GM18520 (cell line): ENCODE data around the gene DHRS4.
"Not testable (repeated sequence)": the region's sequence is repeated elsewhere in the genome, so short reads cannot be mapped to it uniquely, and the experiment has no call there.

Experiments
- ATAC-seq: cut with Tn5 transposase; IDR thresholded peaks from one replicate; pipeline ENCODE4 v1.9.1; 2021; ENCODE audit not compliant: unreplicated experiment

DHRS4 gene

DNA sequence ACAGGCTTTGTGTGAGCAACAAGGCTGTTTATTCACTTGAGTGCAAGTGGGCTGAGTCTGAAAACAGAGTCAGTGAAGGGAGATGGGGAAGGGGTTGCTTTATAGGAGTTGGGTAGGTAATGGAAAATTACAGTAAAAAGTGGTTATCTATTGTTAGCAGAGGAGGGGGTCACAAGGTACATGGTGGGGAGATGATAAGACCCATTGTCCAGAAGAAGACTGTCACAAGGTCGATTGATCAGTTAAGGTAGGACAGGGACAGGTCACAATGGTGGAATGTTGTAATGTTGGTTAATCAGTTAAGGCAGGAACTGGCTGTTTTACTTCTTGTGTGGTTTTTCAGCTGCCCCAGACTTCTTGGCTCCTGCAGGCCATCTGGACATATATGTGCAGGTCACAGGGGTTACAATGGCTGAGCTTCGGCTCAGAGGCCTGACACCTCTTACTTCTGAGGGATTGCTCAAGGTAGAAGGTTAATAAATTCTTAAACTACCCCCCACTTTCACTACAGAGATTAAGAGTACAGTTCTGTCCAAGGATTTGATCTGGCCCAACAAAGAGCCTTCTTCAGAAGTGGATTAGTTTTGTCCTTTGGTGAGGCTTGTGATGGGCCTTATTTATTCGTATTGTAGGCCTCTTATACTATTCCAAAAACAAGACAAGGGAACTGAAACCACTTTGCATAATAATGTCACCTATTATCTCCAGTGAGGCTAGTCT is 13.8 kb upstream of the DHRS4 start:
- no peak for ATAC-seq

GRCh38 chr14:23941230-23941629 is 12.3 kb upstream of the DHRS4 start:
- no peak for ATAC-seq

DNA sequence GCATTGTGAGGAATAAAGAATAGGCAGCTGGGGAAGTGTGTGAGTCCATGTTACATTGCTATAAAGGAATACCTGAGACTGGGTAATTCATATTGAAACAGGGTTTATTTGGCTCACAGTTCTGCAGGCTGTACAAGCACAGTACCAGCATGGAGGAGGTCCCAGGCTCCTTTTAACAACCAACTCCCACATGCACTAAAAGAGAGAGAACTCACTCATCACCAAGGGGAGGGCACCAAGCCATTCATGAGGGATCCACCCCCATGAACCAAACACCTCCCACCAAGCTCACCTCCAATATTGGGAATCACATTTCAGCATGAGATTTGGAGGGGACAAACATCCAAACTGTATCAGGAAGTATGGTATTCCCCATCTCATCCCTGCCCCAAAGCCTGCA is 11.9 kb upstream of the DHRS4 start:
- no peak for ATAC-seq

- ATAC-seq, result no peak
Measured at GRCh38 chr14:23942587-23942986, 11.0 kb upstream of the DHRS4 start.

- not testable (repeated sequence) for ATAC-seq
Measured at GRCh38 chr14:23949069-23949468, 4.5 kb upstream of the DHRS4 start.

DNA sequence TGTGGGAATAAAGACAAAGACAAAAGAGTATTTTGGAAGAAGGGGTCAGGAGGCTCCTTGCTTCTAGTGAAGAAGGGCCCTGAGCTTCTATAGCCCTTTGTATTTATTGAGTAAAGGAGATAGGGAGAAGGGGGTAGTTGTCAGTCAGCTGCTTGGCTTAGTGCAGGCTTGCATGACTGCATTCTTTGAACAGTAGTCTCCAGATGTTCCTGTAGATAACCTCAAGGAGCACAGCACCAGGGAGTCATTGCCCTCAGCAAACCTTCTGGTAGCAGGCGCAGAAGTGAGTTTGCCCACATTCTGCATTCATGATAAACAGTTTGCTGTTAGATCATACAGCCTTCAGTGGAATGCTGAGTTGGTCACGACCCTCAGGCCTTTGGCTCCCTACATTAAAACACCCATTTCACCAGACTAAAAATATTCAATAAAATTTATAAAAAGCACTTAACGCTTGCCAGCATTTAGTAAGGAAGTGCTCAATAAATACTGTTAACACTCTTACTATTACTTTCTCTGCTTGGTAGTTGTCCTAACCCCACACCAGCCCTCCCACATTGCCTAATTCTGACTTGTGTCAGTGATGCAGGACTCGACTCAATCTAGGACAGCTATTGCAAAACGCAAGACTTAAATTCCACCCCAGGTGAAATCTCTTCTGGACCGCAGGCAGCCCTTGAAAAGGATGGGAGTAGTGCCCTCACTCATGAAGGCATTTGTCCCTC is 3.0 kb upstream of the DHRS4 start:
- no peak for ATAC-seq

GRCh38 chr14:23951136-23951466 is 2.5 kb upstream of the DHRS4 start:
- ATAC-seq, result not testable (repeated sequence)

DNA sequence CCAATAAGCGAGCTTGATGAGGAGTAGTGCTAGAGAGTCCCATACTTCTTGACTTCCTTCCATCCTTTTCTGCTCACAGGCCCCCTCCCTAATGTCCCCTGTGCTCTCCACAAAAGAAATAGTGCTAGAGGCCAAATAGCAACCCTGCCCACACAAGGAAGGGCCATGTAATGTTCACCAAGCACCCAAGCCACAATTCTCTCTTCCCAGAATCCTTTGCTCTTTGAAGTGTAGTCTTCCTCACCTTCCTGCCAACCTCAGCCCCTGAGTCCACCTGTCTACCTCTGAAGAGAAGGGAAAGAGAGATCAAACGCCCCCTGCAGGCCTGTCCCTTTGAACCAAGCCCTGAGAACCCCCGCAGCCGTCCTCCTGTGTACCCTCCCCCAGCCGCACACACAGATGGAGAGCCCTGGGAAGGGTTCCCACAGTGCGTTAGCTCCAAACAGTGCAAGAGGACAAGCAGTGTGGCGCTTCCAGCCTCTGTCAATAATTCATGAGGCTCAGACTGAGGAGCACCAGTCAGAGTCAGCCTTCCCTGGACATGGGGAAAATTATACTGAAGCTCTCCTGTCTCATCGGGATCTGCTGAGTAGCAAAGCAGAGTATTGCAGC is 1.9 kb upstream of the DHRS4 start:
- ATAC-seq, result no peak

- not testable (repeated sequence) for ATAC-seq
Measured at GRCh38 chr14:23953116-23953463, 480 bp upstream of the DHRS4 start.

- not testable (repeated sequence) for ATAC-seq
Measured at GRCh38 chr14:23954279-23954614, 677 bp downstream of the DHRS4 start.

DNA sequence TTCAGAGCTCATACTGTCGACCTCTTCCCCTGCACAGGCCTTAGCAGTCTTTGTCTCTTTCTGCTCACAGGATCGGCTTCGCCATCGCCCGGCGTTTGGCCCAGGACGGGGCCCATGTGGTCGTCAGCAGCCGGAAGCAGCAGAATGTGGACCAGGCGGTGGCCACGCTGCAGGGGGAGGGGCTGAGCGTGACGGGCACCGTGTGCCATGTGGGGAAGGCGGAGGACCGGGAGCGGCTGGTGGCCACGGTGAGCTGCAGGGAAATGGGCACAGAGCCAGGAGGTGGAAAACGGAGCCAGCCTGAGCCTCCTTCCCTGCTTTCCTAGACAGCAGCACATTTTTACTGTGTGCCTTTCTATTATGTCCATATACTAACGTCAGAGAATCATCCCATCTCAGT is 1.4 kb downstream of the DHRS4 start:
- not testable (repeated sequence) for ATAC-seq

DNA sequence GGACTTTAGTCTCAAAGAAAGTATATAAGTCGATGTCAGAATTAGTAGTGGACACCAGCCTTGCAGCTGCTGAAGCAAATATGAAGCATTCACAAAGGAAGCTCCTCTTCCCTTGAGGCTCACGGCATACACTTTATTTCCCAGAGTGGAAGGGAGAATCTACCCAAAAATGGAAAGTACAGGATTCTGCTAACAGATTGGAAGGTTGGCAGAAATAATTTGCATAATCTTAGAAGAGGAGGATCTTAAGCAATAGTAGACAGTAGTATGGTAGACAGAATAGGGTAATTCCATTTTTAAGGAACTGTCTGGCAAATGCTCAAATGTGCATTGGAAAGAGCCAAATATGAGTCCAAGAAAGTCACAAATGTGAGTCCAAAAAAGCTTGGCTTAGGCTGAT is 2.2 kb downstream of the DHRS4 start:
- ATAC-seq, result not testable (repeated sequence)

DNA sequence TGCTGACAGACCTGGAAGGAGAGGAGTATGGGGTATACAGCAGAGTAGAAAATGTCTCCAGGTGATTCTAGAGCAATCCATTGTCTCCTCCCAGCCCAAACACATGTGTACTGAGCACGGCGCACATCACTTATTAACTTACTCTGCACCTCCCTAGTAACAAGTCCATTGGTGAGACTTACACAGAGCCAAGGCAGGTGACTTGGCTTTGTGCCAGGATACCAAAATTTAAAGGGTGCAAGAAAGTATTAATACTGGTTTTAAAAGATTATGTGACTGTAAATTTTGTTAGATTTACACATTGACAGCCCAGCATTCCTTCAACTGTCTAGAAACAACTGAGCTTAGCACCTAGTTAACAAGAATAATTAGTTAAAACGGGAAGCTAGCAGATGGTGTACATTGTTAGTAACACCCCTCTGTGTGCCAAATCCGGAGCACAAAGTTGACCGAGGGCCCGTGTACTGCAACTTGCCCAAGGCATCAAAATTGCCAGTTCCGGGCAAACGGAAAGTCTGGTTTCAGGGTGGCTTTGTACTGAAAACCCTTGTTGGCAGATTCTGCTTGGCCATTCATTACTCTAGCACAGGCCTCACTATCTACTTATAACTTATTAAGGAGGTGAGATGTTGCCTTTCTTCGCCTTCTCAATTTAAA is 4.5 kb downstream of the DHRS4 start:
- ATAC-seq, result not testable (repeated sequence)

- not testable (repeated sequence) for ATAC-seq
Measured at GRCh38 chr14:23960899-23961298, 7.3 kb downstream of the DHRS4 start.

GRCh38 chr14:23961704-23962103 is 8.1 kb downstream of the DHRS4 start:
- not testable (repeated sequence) for ATAC-seq

- ATAC-seq, result not testable (repeated sequence)
Measured at GRCh38 chr14:23969130-23969480, 15.5 kb downstream of the DHRS4 start.

GRCh38 chr14:23969481-23970282 is 16.1 kb downstream of the DHRS4 start:
- not testable (repeated sequence) for ATAC-seq

GRCh38 chr14:23970283-23970659 is 16.7 kb downstream of the DHRS4 start:
- not testable (repeated sequence) for ATAC-seq

DNA sequence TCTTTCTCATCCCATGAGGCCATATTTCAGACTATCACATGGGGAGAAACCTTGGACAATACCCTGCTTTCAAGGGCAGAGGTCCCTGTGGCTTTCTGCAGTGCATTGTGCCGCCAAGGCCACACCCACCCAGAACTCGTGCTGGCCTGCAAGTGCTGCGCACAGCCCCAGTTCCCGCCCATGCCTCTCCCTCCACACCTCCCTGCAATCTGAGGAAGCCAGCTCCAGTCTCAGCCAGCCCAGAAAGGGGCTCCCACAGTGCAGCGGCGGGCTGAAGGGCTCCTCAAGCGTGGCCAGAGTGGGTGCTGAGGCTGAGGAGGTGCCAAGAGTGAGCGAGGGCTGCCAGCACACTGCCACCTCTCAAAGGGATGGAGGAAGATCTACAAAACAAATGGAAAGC is 19.6 kb downstream of the DHRS4 start:
- ATAC-seq, result not testable (repeated sequence)

- ATAC-seq, result not testable (repeated sequence)
Measured at GRCh38 chr14:23974041-23974440, 20.5 kb downstream of the DHRS4 start.

GRCh38 chr14:23977208-23977607 is 23.6 kb downstream of the DHRS4 start:
- ATAC-seq, result not testable (repeated sequence)
